ENCODE data around the gene RAB22A. TPM values are rescaled to one million over a fixed set of nuclear protein-coding genes. Genes with fewer than 3 reads are reported as not detected.

Gene RAB22A
- total RNA-seq, 2 donors from 2014 or later: 17.5 to 22.0 TPM

DNA sequence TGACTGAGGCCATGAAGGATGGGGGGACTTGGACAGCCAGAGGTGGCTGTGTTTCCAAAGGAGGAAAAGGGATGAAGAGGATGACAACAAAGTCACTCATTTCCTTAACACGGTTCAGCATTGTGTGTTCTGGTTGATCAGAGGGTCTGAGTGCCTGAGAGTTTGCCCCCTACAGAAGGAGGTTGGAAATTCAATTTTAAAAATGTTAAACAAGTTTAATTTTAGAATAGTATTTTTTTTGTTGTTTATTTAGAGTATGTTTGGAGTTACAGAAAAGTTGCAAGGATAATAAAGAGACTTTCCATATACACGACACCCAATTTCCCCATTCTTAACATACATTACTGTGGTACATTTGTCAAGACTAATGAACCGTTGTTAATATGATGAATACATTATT lies 69.2 kb downstream of the RAB22A start:
- TF ChIP-seq, protein P1, sequence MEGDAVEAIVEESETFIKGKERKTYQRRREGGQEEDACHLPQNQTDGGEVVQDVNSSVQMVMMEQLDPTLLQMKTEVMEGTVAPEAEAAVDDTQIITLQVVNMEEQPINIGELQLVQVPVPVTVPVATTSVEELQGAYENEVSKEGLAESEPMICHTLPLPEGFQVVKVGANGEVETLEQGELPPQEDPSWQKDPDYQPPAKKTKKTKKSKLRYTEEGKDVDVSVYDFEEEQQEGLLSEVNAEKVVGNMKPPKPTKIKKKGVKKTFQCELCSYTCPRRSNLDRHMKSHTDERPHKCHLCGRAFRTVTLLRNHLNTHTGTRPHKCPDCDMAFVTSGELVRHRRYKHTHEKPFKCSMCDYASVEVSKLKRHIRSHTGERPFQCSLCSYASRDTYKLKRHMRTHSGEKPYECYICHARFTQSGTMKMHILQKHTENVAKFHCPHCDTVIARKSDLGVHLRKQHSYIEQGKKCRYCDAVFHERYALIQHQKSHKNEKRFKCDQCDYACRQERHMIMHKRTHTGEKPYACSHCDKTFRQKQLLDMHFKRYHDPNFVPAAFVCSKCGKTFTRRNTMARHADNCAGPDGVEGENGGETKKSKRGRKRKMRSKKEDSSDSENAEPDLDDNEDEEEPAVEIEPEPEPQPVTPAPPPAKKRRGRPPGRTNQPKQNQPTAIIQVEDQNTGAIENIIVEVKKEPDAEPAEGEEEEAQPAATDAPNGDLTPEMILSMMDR (IDR thresholded peaks at IDR 0.05): no peak
- DNase-seq: no peak
- intact Hi-C loops (cut with DNase I): no loop called here
- no peak overlapping the region for H3K9ac ChIP-seq (ENCODE audit: low read depth in 2 of 2, low read length in 2 of 2)
- no peaks in the 10 kb centered on the region for H3K27me3 ChIP-seq
- no peaks in the 10 kb centered on the region for H3K9me3 ChIP-seq
- H3K4me3 ChIP-seq: no peak overlapping the region
- H3K27ac ChIP-seq: no peak overlapping the region
- H3K36me3 ChIP-seq: no peaks in the 10 kb centered on the region
- no peaks in the 10 kb centered on the region for H3K4me1 ChIP-seq

GRCh38 chr20:58381627-58382026 lies 72.1 kb downstream of the RAB22A start:
- DNase-seq: no peak
- H3K27me3 ChIP-seq: no peaks in the 10 kb centered on the region
- H3K9me3 ChIP-seq: no peaks in the 10 kb centered on the region
- no peak overlapping the region for H3K27ac ChIP-seq
- no peak overlapping the region for H3K4me3 ChIP-seq
- TF ChIP-seq, protein P1 (IDR thresholded peaks at IDR 0.05): no peak
- H3K9ac ChIP-seq (ENCODE audit: low read depth in 2 of 2, low read length in 2 of 2): no peak overlapping the region
- intact Hi-C loops (cut with DNase I): no loop called here
- H3K36me3 ChIP-seq: no peaks in the 10 kb centered on the region
- no peaks in the 10 kb centered on the region for H3K4me1 ChIP-seq

- H3K27me3 ChIP-seq: no peaks in the 10 kb centered on the region
- no peak overlapping the region for H3K4me3 ChIP-seq
- no peak overlapping the region for H3K27ac ChIP-seq
- H3K4me1 ChIP-seq: no peaks in the 10 kb centered on the region
- DNase-seq: no peak
- TF ChIP-seq, protein P1 (IDR thresholded peaks at IDR 0.05): no peak
- H3K9me3 ChIP-seq: no peaks in the 10 kb centered on the region
- H3K36me3 ChIP-seq: no peaks in the 10 kb centered on the region
- intact Hi-C loops (cut with DNase I): no loop called here
- no peak overlapping the region for H3K9ac ChIP-seq (ENCODE audit: low read depth in 2 of 2, low read length in 2 of 2)
Observed at GRCh38 chr20:58382096-58382495, 72.6 kb downstream of the RAB22A start.

- intact Hi-C loops (cut with DNase I): no loop called here
- no peak overlapping the region for H3K9ac ChIP-seq (ENCODE audit: low read depth in 2 of 2, low read length in 2 of 2)
- no peak overlapping the region for H3K27ac ChIP-seq
- no peak overlapping the region for H3K4me3 ChIP-seq
- no peaks in the 10 kb centered on the region for H3K36me3 ChIP-seq
- no peaks in the 10 kb centered on the region for H3K9me3 ChIP-seq
- H3K27me3 ChIP-seq: no peaks in the 10 kb centered on the region
- no peaks in the 10 kb centered on the region for H3K4me1 ChIP-seq
- TF ChIP-seq, protein P1 (IDR thresholded peaks at IDR 0.05): no peak
- DNase-seq: no peak
Observed at GRCh38 chr20:58384821-58385220, 75.3 kb downstream of the RAB22A start.

DNA sequence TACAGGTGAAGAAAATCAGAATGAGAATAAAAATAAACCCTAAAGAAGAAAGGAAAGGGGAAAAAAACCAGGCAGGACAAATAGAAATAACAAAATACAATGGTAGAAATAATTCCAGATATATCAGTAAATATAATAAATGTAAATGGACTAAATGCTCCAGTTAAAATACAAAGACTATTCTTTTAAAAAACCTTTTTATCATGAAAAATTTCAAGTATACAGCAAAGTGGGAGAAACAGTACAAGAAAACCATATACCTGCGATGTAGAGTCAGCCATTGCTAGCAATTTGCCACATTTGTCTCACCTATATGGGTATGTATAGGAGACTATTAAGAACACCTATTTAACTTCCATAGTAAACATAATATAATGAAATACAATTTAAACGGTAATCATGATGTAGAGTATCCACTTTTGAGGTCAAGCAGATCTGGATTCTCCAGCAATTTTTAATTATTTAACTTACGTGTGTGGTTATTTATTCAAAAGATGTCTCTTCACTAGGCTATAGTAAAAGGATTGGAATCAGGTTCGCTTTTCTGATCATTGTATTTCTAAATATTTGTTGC lies 78.6 kb downstream of the RAB22A start:
- Histone ChIP-seq H3K4me1 (peaks cover 21% of the 10 kb centered on the region), H3K4me3 (peak overlapping the region; percentile 88), H3K27ac (no peak overlapping the region), H3K9me3 (no peaks in the 10 kb centered on the region), H3K9ac (ENCODE audit: low read depth in 2 of 2, low read length in 2 of 2) (no peak overlapping the region), H3K27me3 (no peaks in the 10 kb centered on the region), H3K36me3 (no peaks in the 10 kb centered on the region)
- intact Hi-C loops (cut with DNase I): loop anchor here (2.0 kb wide), 1 partner anchor 77 kb away; no protein-coding TSS in a partner anchor
- no peak for DNase-seq
- TF ChIP-seq, protein P1 (IDR thresholded peaks at IDR 0.05): no peak
